ENCODE data around the gene INPP5B.

DNA sequence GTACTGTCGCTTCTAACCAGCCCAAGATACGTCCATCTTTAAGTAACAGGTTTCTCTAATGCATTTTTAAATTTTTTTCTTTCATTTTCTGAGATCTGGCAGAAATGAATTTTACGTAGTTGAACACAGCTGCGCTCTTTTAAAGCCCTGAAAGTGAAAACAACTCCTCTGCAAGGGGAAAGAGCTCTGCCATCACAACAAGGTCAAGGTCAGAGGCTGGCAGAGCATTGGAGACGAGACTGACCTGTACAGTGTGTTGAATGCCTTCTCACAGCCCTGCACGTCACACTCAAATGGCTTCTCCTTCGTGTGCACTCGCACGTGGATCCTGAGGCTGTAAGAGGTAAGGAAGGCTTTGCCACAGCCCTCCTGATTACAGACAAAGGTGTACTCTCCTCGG, 107.2 kb downstream of the INPP5B start:
- no peak for TF ChIP-seq FOXP2 (optimal IDR thresholded peaks at IDR 0.05; ENCODE audit: borderline replicate concordance, extremely low read depth, extremely low read length, insufficient read depth)
- TF ChIP-seq, protein P1, sequence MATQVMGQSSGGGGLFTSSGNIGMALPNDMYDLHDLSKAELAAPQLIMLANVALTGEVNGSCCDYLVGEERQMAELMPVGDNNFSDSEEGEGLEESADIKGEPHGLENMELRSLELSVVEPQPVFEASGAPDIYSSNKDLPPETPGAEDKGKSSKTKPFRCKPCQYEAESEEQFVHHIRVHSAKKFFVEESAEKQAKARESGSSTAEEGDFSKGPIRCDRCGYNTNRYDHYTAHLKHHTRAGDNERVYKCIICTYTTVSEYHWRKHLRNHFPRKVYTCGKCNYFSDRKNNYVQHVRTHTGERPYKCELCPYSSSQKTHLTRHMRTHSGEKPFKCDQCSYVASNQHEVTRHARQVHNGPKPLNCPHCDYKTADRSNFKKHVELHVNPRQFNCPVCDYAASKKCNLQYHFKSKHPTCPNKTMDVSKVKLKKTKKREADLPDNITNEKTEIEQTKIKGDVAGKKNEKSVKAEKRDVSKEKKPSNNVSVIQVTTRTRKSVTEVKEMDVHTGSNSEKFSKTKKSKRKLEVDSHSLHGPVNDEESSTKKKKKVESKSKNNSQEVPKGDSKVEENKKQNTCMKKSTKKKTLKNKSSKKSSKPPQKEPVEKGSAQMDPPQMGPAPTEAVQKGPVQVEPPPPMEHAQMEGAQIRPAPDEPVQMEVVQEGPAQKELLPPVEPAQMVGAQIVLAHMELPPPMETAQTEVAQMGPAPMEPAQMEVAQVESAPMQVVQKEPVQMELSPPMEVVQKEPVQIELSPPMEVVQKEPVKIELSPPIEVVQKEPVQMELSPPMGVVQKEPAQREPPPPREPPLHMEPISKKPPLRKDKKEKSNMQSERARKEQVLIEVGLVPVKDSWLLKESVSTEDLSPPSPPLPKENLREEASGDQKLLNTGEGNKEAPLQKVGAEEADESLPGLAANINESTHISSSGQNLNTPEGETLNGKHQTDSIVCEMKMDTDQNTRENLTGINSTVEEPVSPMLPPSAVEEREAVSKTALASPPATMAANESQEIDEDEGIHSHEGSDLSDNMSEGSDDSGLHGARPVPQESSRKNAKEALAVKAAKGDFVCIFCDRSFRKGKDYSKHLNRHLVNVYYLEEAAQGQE (IDR thresholded peaks at IDR 0.05; ENCODE audit: insufficient read depth in 1 of 2, low read depth in 2 of 2, low read length in 2 of 2), result no peak
- no peak for TF ChIP-seq POLR2AphosphoS5 (IDR thresholded peaks at IDR 0.05; ENCODE audit: low read depth, low read length)
- TF ChIP-seq TAF1 (IDR thresholded peaks at IDR 0.05; ENCODE audit: borderline replicate concordance, insufficient read depth, low read length), result no peak
- TF ChIP-seq SIN3A (IDR thresholded peaks at IDR 0.05; ENCODE audit: borderline replicate concordance, insufficient read depth, low read length), result no peak
